ENCODE data around the gene RASEF. TPM values are rescaled to one million over a fixed set of nuclear protein-coding genes. Genes with fewer than 3 reads are reported as not detected.

The RASEF gene
- total and polyA plus RNA-seq, 2 of the 4 experiments (the other 2 are of a cell fraction), result under 0.01 to 0.05 TPM

GRCh38 chr9:82972446-82972845, 90.5 kb downstream of the RASEF start:
- H4K8ac ChIP-seq (ENCODE audit: low read depth in 2 of 2, low read length in 2 of 2), result no peak overlapping the region
- no peak overlapping the region for H4K5ac ChIP-seq (ENCODE audit: low read depth, low read length)
- BruUV-seq (replicated peaks), result no TSS peak
- no peaks in the 10 kb centered on the region for H3K9me1 ChIP-seq (ENCODE audit: insufficient read depth, low read length)
- H3K18ac ChIP-seq (ENCODE audit: low read depth, low read length), result no peak overlapping the region
- no peak for DNase-seq
- in situ Hi-C loops (cut with MboI; ENCODE audit: low sequenced_read_pairs), result loop anchor here (25.0 kb wide), 2 partner anchors 1260 to 1460 kb away; no protein-coding TSS in a partner anchor
- no peak overlapping the region for H3K4me2 ChIP-seq (ENCODE audit: low read depth, low read length)
- H2AK9ac ChIP-seq (replicated peaks; ENCODE audit: low read depth, low read length, poor library complexity), result no peak overlapping the region
- intact Hi-C loops (cut with micrococcal nuclease), result no loop called here
- H3K4me3 ChIP-seq (ENCODE audit: insufficient read depth, low read depth, low read length), result no peak overlapping the region
- no peaks in the 10 kb centered on the region for H3K79me1 ChIP-seq (ENCODE audit: low read depth in 1 of 2, low read length in 2 of 2)
- H3K4ac ChIP-seq (ENCODE audit: low read depth, low read length), result no peak overlapping the region
- H4K20me1 ChIP-seq (ENCODE audit: insufficient read depth, low read length), result no peaks in the 10 kb centered on the region
- no peak for ATAC-seq (ENCODE audit: low read depth)
- ChIA-PET CTCF (no interaction called here), POLR2A (ENCODE audit: unreplicated experiment) (no interaction called here)
- no peak overlapping the region for H2BK15ac ChIP-seq (ENCODE audit: low read depth, low read length)
- TF ChIP-seq FOS (IDR thresholded peaks at IDR 0.05; ENCODE audit: low read depth, low read length) (no peak), CEBPB (IDR thresholded peaks at IDR 0.05; ENCODE audit: low read depth, low read length) (no peak), RAD21 (IDR thresholded peaks at IDR 0.05; ENCODE audit: low read length) (no peak), NFE2L2 (IDR thresholded peaks at IDR 0.05; ENCODE audit: low read depth, low read length) (no peak), MXI1 (IDR thresholded peaks at IDR 0.05; ENCODE audit: borderline replicate concordance, low read depth, low read length) (no peak), RFX5 (IDR thresholded peaks at IDR 0.05; ENCODE audit: low read depth, low read length) (no peak), CTCF (conservative IDR thresholded peaks at IDR 0.05; ENCODE audit: low read depth, low read length) (no peak), POLR2A (IDR thresholded peaks at IDR 0.05; ENCODE audit: low read depth, low read length) (no peak), CHD1 (IDR thresholded peaks at IDR 0.05; ENCODE audit: low read depth, low read length) (no peak), SMC3 (IDR thresholded peaks at IDR 0.05; ENCODE audit: low read depth, low read length) (no peak), MAZ (IDR thresholded peaks at IDR 0.05; ENCODE audit: borderline replicate concordance, low read depth, low read length) (no peak)
- TF ChIP-seq, protein P1, sequence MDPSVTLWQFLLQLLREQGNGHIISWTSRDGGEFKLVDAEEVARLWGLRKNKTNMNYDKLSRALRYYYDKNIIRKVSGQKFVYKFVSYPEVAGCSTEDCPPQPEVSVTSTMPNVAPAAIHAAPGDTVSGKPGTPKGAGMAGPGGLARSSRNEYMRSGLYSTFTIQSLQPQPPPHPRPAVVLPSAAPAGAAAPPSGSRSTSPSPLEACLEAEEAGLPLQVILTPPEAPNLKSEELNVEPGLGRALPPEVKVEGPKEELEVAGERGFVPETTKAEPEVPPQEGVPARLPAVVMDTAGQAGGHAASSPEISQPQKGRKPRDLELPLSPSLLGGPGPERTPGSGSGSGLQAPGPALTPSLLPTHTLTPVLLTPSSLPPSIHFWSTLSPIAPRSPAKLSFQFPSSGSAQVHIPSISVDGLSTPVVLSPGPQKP (IDR thresholded peaks at IDR 0.05; ENCODE audit: borderline replicate concordance, low read depth, low read length), result no peak
- TF ChIP-seq, protein P2, sequence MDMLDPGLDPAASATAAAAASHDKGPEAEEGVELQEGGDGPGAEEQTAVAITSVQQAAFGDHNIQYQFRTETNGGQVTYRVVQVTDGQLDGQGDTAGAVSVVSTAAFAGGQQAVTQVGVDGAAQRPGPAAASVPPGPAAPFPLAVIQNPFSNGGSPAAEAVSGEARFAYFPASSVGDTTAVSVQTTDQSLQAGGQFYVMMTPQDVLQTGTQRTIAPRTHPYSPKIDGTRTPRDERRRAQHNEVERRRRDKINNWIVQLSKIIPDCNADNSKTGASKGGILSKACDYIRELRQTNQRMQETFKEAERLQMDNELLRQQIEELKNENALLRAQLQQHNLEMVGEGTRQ (IDR thresholded peaks at IDR 0.05; ENCODE audit: low read depth, low read length), result no peak
- H3K9ac ChIP-seq (ENCODE audit: low read depth, low read length), result no peak overlapping the region
- no peaks in the 10 kb centered on the region; the same call in 1 of the 2 replicates for H3K27me3 ChIP-seq (ENCODE audit: control insufficient read depth, insufficient read depth, low read length)
- no peak overlapping the region for H3K14ac ChIP-seq (replicated peaks; ENCODE audit: low read depth, low read length)
- no peaks in the 10 kb centered on the region for H3K9me3 ChIP-seq (ENCODE audit: control insufficient read depth, insufficient read depth, low read length)
- dilution Hi-C loops (cut with HindIII; ENCODE audit: low sequenced_read_pairs, unreplicated experiment), result no loop called here
- H2BK5ac ChIP-seq (ENCODE audit: low read depth, low read length, poor library complexity, severe bottlenecking), result no peak overlapping the region
- no peak overlapping the region for H3K56ac ChIP-seq (ENCODE audit: extremely low read depth, insufficient read depth, low read length)
- H2AFZ ChIP-seq (replicated peaks; ENCODE audit: low read length, poor library complexity), result no peak overlapping the region
- no peak overlapping the region for H2AK5ac ChIP-seq (ENCODE audit: low read depth, low read length)
- no peak overlapping the region for H3K27ac ChIP-seq (ENCODE audit: insufficient read depth, low read length)
- WGBS, 2 experiments (ENCODE audit: extremely low coverage in 2 of 2, insufficient read length in 1 of 2), result 71% methylated on average over 3 of the region's 3 CpGs; no CpG with 5 or more reads in 1 of the 2 experiments
- no peak overlapping the region for H2BK120ac ChIP-seq (ENCODE audit: low read depth, low read length)
- no peak overlapping the region for H4K91ac ChIP-seq (ENCODE audit: insufficient read depth, low read depth, low read length)
- no peak overlapping the region for H2BK20ac ChIP-seq (ENCODE audit: low read depth, low read length)
- no peaks in the 10 kb centered on the region for H3K4me1 ChIP-seq (ENCODE audit: control insufficient read depth, insufficient read depth, low read length)
- H3K36me3 ChIP-seq (ENCODE audit: control insufficient read depth, insufficient read depth, low read length), result no peaks in the 10 kb centered on the region
- no peak overlapping the region for H3K23ac ChIP-seq (ENCODE audit: low read depth, low read length)
